Neural progenitor cell (in vitro differentiated cells): ENCODE results near the gene STIL.

Experiments used
- CTCF ChIP-seq: fragments of 200-600 bp; sonication (generic); IDR thresholded peaks from 2 replicates; pipeline ENCODE4 v1.5.1; 2017; ENCODE audit warnings: antibody characterized with exemption, mild to moderate bottlenecking
- EZH2 ChIP-seq: fragments of 200-600 bp; sonication (generic); IDR thresholded peaks from 2 replicates; pipeline ENCODE4 v1.6.1; 2017; ENCODE audit warnings: antibody characterized with exemption, mild to moderate bottlenecking, moderate library complexity
- EZH2phosphoT487 ChIP-seq: fragments of 200-600 bp; sonication (generic); IDR thresholded peaks from 2 replicates; pipeline ENCODE4 v1.6.1; 2017; ENCODE audit warnings: antibody characterized with exemption

DNA sequence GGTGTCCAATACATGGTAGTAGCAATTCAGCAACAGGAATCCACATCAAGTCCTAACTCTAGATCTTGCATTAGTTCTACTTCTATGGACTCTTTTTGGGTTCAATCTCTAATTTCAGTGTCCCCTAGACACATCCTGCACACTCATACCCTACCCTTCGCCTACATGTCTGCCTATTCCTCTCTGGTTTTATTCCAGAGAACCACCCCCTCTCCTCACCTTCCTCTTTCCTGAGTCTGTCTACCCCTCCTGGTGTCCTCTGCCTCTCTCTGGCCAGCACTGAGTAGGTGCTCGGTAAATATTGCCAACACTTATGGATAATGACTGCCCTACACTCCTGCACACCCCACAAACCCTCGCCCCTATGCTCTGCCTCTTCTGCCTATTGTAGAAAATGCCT is 91.5 kb downstream of the STIL start:
- no peak for TF ChIP-seq CTCF
- no peak for TF ChIP-seq EZH2phosphoT487
- TF ChIP-seq EZH2, result no peak
